NCI-H748 (cell line): Measurements from ENCODE around the gene ISCA1.
"Not testable (repeated sequence)": the region's sequence is repeated elsewhere in the genome, so short reads cannot be mapped to it uniquely, and the experiment has no call there.

Experiments
- DNase-seq: peaks from one replicate; lab custom pipeline; 2025; ENCODE audit not compliant: unreplicated experiment; lab: John Stamatoyannopoulos, UW

Gene ISCA1

GRCh38 chr9:86282077-86282978 lies at the start of gene ISCA1:
Gene ISCA1 (minus strand): TSS chr9:86282538. CDS start chr9:86282458, 80 bp downstream.
- DNase-seq = peak; percentile 97

DNA sequence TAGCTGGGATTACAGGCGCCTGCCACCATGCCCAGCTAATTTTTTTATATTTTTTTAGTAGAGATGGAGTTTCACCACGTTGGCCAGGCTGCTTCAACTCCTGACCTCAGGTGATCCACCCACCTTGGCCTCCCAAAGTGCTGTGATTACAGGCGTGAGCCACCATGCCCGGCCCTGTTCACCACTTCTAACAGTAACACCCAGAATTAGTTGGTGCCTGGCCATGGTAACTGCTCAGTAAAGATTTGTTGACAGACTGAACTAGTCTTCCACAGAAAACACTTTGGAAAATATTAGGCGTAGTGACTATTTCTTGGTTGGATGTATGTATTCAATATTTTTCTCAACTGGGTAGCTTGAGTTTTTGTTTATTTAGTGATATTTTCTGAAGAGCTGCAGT lies 47.8 kb upstream of the ISCA1 start:
- DNase-seq = no peak

DNA sequence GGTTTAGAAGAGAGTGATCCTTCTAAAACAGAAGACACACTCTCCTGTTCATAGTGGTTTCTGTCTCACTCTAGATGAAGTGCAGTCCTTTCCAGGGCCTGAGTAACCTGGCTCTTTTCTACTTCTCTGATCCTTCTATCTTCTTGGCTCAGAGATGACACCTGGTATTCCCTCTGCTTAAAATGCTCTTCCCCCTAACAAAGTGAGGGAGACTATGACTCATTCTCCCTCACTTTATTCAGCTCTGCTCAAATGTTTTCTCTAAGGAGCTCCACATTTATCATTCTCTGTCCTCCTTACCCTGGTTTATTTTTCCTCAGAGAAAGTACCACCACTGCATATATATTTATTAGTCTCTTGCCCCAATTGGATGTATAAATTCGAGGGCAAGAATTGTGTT lies 47.3 kb upstream of the ISCA1 start:
- DNase-seq = no peak

GRCh38 chr9:86328156-86328555 lies 45.8 kb upstream of the ISCA1 start:
- DNase-seq = no peak

- DNase-seq = no peak
These were observed 44.2 kb upstream of the ISCA1 start for GRCh38 chr9:86326536-86326935.

DNA sequence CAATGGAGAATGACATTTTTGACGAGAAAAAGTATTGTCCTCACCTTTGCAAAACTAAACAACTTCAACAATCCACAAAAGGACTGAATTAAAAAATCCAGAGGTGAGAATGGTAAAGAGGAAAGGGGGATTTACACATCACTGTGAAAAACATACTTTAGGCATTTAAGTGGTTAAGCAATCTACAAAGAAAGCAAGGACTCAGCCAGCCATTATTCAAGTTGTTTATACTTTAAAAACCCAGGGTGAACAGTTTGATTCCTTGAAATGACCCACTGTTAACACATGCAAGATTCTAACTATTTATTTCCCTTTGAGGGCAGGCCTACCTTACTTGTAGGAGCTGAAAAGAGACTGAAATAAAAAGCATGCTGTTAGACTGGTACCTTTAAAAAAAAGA lies 42.6 kb upstream of the ISCA1 start:
- DNase-seq = no peak

- no peak for DNase-seq
These were observed 42.0 kb upstream of the ISCA1 start for GRCh38 chr9:86324308-86324707.

GRCh38 chr9:86322973-86323644 lies 40.8 kb upstream of the ISCA1 start:
- no peak for DNase-seq

GRCh38 chr9:86321373-86321772 lies 39.0 kb upstream of the ISCA1 start:
- DNase-seq = no peak

- no peak for DNase-seq
These were observed 35.8 kb upstream of the ISCA1 start for GRCh38 chr9:86318187-86318586.

- no peak for DNase-seq
These were observed 32.7 kb upstream of the ISCA1 start for GRCh38 chr9:86315078-86315477.

DNA sequence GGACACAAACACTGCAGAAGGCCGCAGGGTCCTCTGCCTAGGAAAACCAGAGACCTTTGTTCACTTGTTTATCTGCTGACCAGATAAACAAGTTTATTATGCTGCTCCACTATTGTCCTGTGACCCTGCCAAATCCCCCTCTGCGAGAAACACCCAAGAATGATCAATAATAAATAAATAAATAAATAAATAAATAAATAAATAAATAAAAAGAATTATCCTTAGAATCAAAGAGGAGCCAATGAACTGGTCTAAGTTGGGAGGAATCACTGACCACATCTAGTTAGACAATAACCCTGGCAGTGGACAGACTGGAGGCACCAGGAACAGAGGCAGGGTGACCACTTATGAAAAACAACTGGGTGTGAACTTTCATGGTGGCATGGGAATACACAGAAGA lies 30.6 kb upstream of the ISCA1 start:
- not testable (repeated sequence) for DNase-seq

- no peak for DNase-seq
These were observed 26.3 kb upstream of the ISCA1 start for GRCh38 chr9:86308687-86309086.

DNA sequence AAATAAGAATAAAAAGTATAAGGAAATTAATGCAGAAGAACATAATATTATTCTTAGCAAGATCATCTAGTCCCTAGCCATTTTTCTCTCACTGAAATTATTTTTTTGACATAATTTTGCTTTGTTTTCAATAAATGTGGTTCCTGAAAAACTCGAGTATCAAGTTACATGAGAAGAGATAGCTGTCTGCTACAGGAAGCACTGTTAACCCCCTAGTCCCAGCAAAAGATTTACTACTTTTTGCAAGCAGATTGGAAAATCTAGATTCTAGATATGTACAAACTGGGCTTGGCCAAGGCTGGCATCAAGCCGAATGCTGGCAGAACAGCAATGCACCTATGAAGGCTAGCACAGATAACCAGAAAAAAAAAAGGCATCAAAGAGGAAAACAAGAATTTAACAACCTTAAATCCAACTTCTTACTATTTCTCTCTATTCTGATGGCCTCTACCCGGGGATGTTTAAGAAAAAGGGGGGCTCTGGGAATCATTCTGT lies 21.9 kb upstream of the ISCA1 start:
- DNase-seq = no peak

- no peak for DNase-seq
These were observed 21.1 kb upstream of the ISCA1 start for GRCh38 chr9:86303316-86303975.

DNA sequence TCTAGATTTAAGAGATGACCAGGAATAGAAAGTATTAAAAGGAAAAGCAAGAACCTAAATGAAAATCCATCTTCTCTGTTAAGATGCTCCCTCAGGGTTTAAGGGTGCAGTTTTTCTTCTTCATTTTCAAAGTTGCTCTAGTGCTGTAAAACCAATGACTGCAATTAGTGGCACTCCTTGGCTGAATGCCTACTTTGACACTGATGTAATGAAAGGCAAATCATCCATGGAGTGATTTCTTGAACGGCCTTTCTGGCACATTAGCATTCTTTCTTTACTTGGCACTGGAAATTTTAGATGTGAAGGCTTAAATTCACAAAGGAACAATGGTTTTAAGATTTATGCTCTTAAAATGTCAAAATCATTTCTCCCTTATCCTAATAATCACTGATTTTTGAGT lies 19.3 kb upstream of the ISCA1 start:
- DNase-seq = no peak

- DNase-seq = no peak
These were observed 18.4 kb upstream of the ISCA1 start for GRCh38 chr9:86300701-86301100.

DNA sequence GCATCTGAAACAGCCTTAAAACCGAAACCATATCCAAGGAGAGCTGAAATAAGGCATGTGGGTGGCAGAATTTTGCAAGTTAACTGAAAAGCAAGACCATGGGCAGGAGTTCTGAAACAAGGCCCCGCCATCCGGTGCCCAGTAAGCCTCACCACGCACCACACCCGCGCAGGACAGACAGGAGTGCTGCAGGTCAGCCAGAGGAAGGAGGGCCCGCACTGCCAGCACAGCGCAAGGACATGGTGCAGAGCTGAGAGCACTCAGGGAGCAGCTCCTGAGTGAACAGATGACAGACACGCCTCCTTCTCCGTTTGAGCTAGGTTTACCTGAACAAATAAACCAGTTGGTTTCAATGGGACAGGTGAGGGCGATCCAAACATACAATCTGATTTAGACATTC lies 16.5 kb upstream of the ISCA1 start:
- DNase-seq = no peak

- DNase-seq = not testable (repeated sequence)
These were observed 8.0 kb upstream of the ISCA1 start for GRCh38 chr9:86290341-86290740.

DNA sequence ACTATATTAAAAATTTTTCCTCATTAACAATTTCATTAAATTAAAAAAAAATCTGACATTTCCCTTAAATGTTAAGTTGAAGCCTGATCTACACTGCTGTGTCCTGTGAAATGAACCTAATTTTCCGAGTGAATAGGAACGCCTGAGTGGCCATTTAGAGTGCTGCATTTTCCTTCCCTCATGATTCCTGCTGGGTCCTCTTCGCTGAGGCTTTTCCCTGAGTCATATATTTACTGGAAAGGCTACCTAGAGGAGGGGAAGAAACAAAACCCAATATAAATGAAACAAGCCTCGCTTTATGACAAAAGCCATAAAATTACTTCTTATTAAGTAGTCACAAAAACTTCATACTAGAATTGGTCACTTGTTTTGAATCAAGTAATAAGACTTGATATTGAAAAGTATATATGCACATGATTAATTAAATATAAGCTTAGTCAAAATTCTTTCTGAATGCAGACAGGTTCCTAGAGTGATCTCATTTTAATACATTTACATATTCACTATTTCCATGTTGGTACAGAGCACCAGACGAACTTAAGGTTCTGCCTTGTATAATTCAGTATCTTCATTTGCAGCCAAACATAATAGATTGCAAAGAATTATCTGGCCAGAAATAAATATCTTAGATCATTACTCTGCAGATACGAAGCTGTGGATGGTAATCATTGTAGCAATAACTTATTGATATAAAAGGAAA lies 6.3 kb upstream of the ISCA1 start:
- no peak for DNase-seq

GRCh38 chr9:86287013-86287412 lies 4.7 kb upstream of the ISCA1 start:
- peak; percentile 15 for DNase-seq
